Measurements from ENCODE around the gene GLRA2. TPM values are rescaled to one million over a fixed set of nuclear protein-coding genes. Genes with fewer than 3 reads are reported as not detected.

The GLRA2 gene
- total and polyA plus RNA-seq, 2 donors (not counting 1 experiment from before 2014, with no cell fraction given) = not detected

DNA sequence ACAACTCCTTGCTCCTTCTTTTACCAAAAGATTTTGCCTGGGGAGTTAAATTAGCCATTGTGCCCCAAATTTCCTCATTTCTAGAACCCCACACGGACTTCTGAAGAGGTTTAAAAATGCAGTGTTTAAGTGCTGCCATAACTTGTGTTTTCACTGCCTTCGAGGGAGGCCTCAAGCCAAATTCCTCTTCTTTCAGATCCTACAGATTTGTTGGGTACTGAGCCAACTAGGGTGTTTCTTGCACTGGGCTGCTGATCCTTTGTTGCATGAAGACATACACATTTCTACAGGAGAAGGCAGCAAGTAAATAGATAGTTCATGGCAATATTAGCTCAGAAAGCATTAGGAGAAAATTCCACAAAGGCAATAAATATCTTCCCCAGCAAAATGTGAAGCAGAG lies 43.8 kb downstream of the GLRA2 start:
- CTCF ChIA-PET = no interaction called here
- no peak for DNase-seq

DNA sequence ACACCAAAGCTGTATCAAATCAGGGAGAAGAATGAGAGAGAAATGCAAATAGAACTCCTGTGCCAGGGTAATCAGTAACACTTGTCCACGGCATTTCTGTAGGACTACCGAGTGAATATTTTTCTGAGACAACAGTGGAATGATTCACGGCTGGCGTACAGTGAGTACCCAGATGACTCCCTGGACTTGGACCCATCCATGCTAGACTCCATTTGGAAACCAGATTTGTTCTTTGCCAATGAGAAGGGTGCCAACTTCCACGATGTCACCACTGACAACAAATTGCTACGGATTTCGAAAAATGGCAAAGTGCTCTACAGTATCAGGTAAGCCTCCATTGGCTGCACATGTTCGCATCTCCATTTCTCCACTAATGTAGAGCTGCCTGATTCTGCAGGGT lies 51.7 kb downstream of the GLRA2 start:
- H3K4me1 ChIP-seq (ENCODE audit: control insufficient read depth in 2 of 2, insufficient read depth in 2 of 2, low read length in 2 of 2) = no peaks in the 10 kb centered on the region
- H2AFZ ChIP-seq (ENCODE audit: insufficient read depth, low read depth, low read length, poor library complexity, severe bottlenecking) = no peak overlapping the region
- intact Hi-C loops (cut with micrococcal nuclease) = no loop called here
- H3K4me3 ChIP-seq (ENCODE audit: control extremely low read depth in 1 of 5, extremely low read depth in 1 of 5, insufficient read depth in 1 of 5, low read depth in 2 of 5, low read length in 4 of 5) = no peak overlapping the region
- Mint-ChIP-seq H3K27me3 (no peaks in the 10 kb centered on the region), H3K9me3 (ENCODE audit: insufficient read depth) (no peaks in the 10 kb centered on the region), H3K27ac (no peak overlapping the region), H3K4me3 (no peak overlapping the region), H3K4me1 (no peaks in the 10 kb centered on the region)
- no peaks in the 10 kb centered on the region for H3K36me3 ChIP-seq (replicated peaks in 1 of 2; ENCODE audit: control extremely low read depth in 1 of 2, control insufficient read depth in 1 of 2, extremely low read depth in 1 of 2, insufficient read depth in 2 of 2, low read length in 1 of 2)
- H3K9me3 ChIP-seq (ENCODE audit: control extremely low read depth in 1 of 3, control insufficient read depth in 2 of 3, insufficient read depth in 1 of 3, low read length in 2 of 3) = no peaks in the 10 kb centered on the region
- H4K20me1 ChIP-seq (ENCODE audit: control insufficient read depth, insufficient read depth, low read length, poor library complexity, severe bottlenecking) = no peaks in the 10 kb centered on the region
- 95% methylated on average over 5 of the region's 8 CpGs for WGBS (ENCODE audit: insufficient coverage)
- no peak overlapping the region for H3K4me2 ChIP-seq (replicated peaks; ENCODE audit: low read depth, low read length, poor library complexity, severe bottlenecking)
- POLR2A ChIA-PET = no interaction called here
- CTCF ChIA-PET = no interaction called here
- no peaks in the 10 kb centered on the region for H3K27me3 ChIP-seq (replicated peaks in 1 of 4; ENCODE audit: control extremely low read depth in 1 of 4, control insufficient read depth in 3 of 4, insufficient read depth in 4 of 4, low read length in 3 of 4)
- no peak for TF ChIP-seq EZH2 (IDR thresholded peaks at IDR 0.05; ENCODE audit: borderline replicate concordance, insufficient read depth, low read depth, low read length, poor library complexity, severe bottlenecking)
- TF ChIP-seq, protein P1, sequence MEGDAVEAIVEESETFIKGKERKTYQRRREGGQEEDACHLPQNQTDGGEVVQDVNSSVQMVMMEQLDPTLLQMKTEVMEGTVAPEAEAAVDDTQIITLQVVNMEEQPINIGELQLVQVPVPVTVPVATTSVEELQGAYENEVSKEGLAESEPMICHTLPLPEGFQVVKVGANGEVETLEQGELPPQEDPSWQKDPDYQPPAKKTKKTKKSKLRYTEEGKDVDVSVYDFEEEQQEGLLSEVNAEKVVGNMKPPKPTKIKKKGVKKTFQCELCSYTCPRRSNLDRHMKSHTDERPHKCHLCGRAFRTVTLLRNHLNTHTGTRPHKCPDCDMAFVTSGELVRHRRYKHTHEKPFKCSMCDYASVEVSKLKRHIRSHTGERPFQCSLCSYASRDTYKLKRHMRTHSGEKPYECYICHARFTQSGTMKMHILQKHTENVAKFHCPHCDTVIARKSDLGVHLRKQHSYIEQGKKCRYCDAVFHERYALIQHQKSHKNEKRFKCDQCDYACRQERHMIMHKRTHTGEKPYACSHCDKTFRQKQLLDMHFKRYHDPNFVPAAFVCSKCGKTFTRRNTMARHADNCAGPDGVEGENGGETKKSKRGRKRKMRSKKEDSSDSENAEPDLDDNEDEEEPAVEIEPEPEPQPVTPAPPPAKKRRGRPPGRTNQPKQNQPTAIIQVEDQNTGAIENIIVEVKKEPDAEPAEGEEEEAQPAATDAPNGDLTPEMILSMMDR (IDR thresholded peaks at IDR 0.05) = no peak
- no peak overlapping the region for H3K27ac ChIP-seq (ENCODE audit: low read length in 2 of 2)
- no peak overlapping the region for H3K9ac ChIP-seq (ENCODE audit: low read length)
- no peak for DNase-seq
- no peak for ATAC-seq (ENCODE audit: low read depth)
- H3K79me2 ChIP-seq (ENCODE audit: control insufficient read depth, insufficient read depth, low read length) = no peaks in the 10 kb centered on the region

More for the DNA sequence above, 43.8 kb downstream of the GLRA2 start:
- Mint-ChIP-seq H3K27me3 (no peaks in the 10 kb centered on the region), H3K27ac (no peak overlapping the region), H3K4me1 (no peaks in the 10 kb centered on the region), H3K4me3 (no peak overlapping the region), H3K9me3 (ENCODE audit: insufficient read depth) (no peaks in the 10 kb centered on the region)
- WGBS (ENCODE audit: insufficient coverage) = no CpG with 5 or more reads among the region's 2 CpGs
- TF ChIP-seq, protein P1 (IDR thresholded peaks at IDR 0.05) = no peak
- TF ChIP-seq EZH2 (IDR thresholded peaks at IDR 0.05; ENCODE audit: borderline replicate concordance, insufficient read depth, low read depth, low read length, poor library complexity, severe bottlenecking) = no peak
- H3K9me3 ChIP-seq (ENCODE audit: control extremely low read depth in 1 of 3, control insufficient read depth in 2 of 3, insufficient read depth in 1 of 3, low read length in 2 of 3) = no peaks in the 10 kb centered on the region
- H3K4me3 ChIP-seq (ENCODE audit: control extremely low read depth in 1 of 5, extremely low read depth in 1 of 5, insufficient read depth in 1 of 5, low read depth in 2 of 5, low read length in 4 of 5) = no peak overlapping the region
- intact Hi-C loops (cut with micrococcal nuclease) = no loop called here
- no peak for ATAC-seq (ENCODE audit: low read depth)
- H3K9ac ChIP-seq (ENCODE audit: low read length) = no peak overlapping the region
- H3K27me3 ChIP-seq (replicated peaks in 1 of 4; ENCODE audit: control extremely low read depth in 1 of 4, control insufficient read depth in 3 of 4, insufficient read depth in 4 of 4, low read length in 3 of 4) = no peaks in the 10 kb centered on the region
- H3K36me3 ChIP-seq (replicated peaks in 1 of 2; ENCODE audit: control extremely low read depth in 1 of 2, control insufficient read depth in 1 of 2, extremely low read depth in 1 of 2, insufficient read depth in 2 of 2, low read length in 1 of 2) = no peaks in the 10 kb centered on the region
- no peaks in the 10 kb centered on the region for H4K20me1 ChIP-seq (ENCODE audit: control insufficient read depth, insufficient read depth, low read length, poor library complexity, severe bottlenecking)
- no peaks in the 10 kb centered on the region for H3K4me1 ChIP-seq (ENCODE audit: control insufficient read depth in 2 of 2, insufficient read depth in 2 of 2, low read length in 2 of 2)
- no peaks in the 10 kb centered on the region for H3K79me2 ChIP-seq (ENCODE audit: control insufficient read depth, insufficient read depth, low read length)
- POLR2A ChIA-PET = no interaction called here
- no peak overlapping the region for H3K27ac ChIP-seq (ENCODE audit: low read length in 2 of 2)
- no peak overlapping the region for H3K4me2 ChIP-seq (replicated peaks; ENCODE audit: low read depth, low read length, poor library complexity, severe bottlenecking)
- H2AFZ ChIP-seq (ENCODE audit: insufficient read depth, low read depth, low read length, poor library complexity, severe bottlenecking) = no peak overlapping the region
